B cell (primary cell): Measurements from ENCODE around the gene TPK1. TPM values are rescaled to one million over a fixed set of nuclear protein-coding genes. Genes with fewer than 3 reads are reported as not detected.

Experiments used
- ATAC-seq: fragments of 200-7000 bp; cut with Tn5 transposase; one replicate; pipeline ENCODE4 v1.10.0; 2021; ENCODE audit warnings: low read depth, mild to moderate bottlenecking, moderate number of reproducible peaks, moderate library complexity
- CTCF ChIA-PET: fragments of 350-600 bp; sonication (Branson Sonifier 250); formaldehyde crosslinking; loops from one replicate; lab custom pipeline; 2021; ENCODE audit warnings: antibody characterized with exemption, inconsistent platforms; lab: Charles Lee
- POLR2A ChIA-PET: fragments of 350-600 bp; sonication (Branson Sonifier 250); formaldehyde crosslinking; loops from one replicate; lab custom pipeline; 2021; ENCODE audit warnings: antibody characterized with exemption; lab: Charles Lee
- DNase-seq: peaks from one replicate; pipeline ENCODE4 v3.0.0; 2013
- H2AFZ ChIP-seq: 2 replicates; pipeline ENCODE4 v1.6.1; 2012; ENCODE audit warnings: mild to moderate bottlenecking, low read depth, low read length; ENCODE audit not compliant: insufficient read depth, poor library complexity, severe bottlenecking
- H3K27ac ChIP-seq, 2 donors: 1 replicate in 1 of 2; 2 replicates in 1 of 2; pipeline ENCODE4 v1.5.1; 2012 to 2013; ENCODE audit warnings: low read length in 2 of 2, mild to moderate bottlenecking in 2 of 2, moderate library complexity in 1 of 2
- H3K27me3 ChIP-seq, 4 experiments: fragments of 200-600 bp in 1 of 4; sonication (generic) in 1 of 4; replicated peaks in 1 of 4; 1 replicate in 2 of 4; 2 replicates in 2 of 4; pipeline versions ENCODE4 v1.6.1 to v1.7.0; 2013 to 2016; ENCODE audit warnings: low read length in 3 of 4, mild to moderate bottlenecking in 2 of 4, mixed read lengths in 1 of 4, moderate library complexity in 1 of 4; ENCODE audit not compliant: insufficient read depth in 4 of 4, control insufficient read depth in 3 of 4; ENCODE audit errors: control extremely low read depth in 1 of 4
- H3K36me3 ChIP-seq, 2 experiments: replicated peaks in 1 of 2; 1 replicate in 1 of 2; 2 replicates in 1 of 2; pipeline versions ENCODE4 v1.6.1 to v1.7.1; 2013; ENCODE audit warnings: low read length in 1 of 2; ENCODE audit not compliant: insufficient read depth in 2 of 2, control insufficient read depth in 1 of 2; ENCODE audit errors: control extremely low read depth in 1 of 2, extremely low read depth in 1 of 2
- H3K4me1 ChIP-seq, 2 donors: fragments of 200-600 bp in 1 of 2; sonication (generic) in 1 of 2; 1 replicate in 1 of 2; 2 replicates in 1 of 2; pipeline versions ENCODE4 v1.5.1 to v1.6.1; 2013 to 2017; ENCODE audit warnings: low read length in 2 of 2; ENCODE audit not compliant: control insufficient read depth in 2 of 2, insufficient read depth in 2 of 2
- H3K4me2 ChIP-seq: replicated peaks from 2 replicates; pipeline ENCODE3; 2012; ENCODE audit warnings: mild to moderate bottlenecking, low read depth, low read length; ENCODE audit not compliant: poor library complexity, severe bottlenecking
- H3K4me3 ChIP-seq, 5 experiments: fragments of 200-600 bp in 1 of 5; sonication (generic) in 1 of 5; 1 replicate in 3 of 5; 2 replicates in 2 of 5; pipeline versions ENCODE4 v1.5.1 to v1.7.0; 2011 to 2016; ENCODE audit warnings: low read length in 4 of 5, mild to moderate bottlenecking in 4 of 5, low read depth in 2 of 5, control low read depth in 1 of 5, moderate library complexity in 1 of 5; ENCODE audit not compliant: insufficient read depth in 1 of 5; ENCODE audit errors: control extremely low read depth in 1 of 5, extremely low read depth in 1 of 5
- H3K79me2 ChIP-seq: fragments of 200-600 bp; sonication (generic); one replicate; pipeline ENCODE4 v1.6.0; 2016; ENCODE audit warnings: low read length; ENCODE audit not compliant: control insufficient read depth, insufficient read depth
- H3K9ac ChIP-seq: fragments of 200-600 bp; sonication (generic); 2 replicates; pipeline ENCODE4 v1.6.1; 2017; ENCODE audit warnings: mild to moderate bottlenecking, low read length, moderate library complexity
- H3K9me3 ChIP-seq, 3 donors: one replicate each; pipeline versions ENCODE4 v1.6.1 to v1.7.1; 2013; ENCODE audit warnings: low read length in 2 of 3; ENCODE audit not compliant: control insufficient read depth in 2 of 3, insufficient read depth in 1 of 3; ENCODE audit errors: control extremely low read depth in 1 of 3
- H4K20me1 ChIP-seq: 2 replicates; pipeline ENCODE4 v1.6.0; 2012; ENCODE audit warnings: mild to moderate bottlenecking, low read length; ENCODE audit not compliant: insufficient read depth, control insufficient read depth, poor library complexity, severe bottlenecking
- H3K27ac Mint-ChIP-seq: one replicate; pipeline ENCODE4 v1.8.0; 2021; ENCODE audit warnings: mixed read lengths
- H3K27me3 Mint-ChIP-seq: one replicate; pipeline ENCODE4 v1.8.0; 2021; ENCODE audit warnings: mixed read lengths
- H3K4me1 Mint-ChIP-seq: one replicate; pipeline ENCODE4 v1.8.0; 2021; ENCODE audit warnings: mixed read lengths
- H3K4me3 Mint-ChIP-seq: one replicate; pipeline ENCODE4 v1.8.0; 2021; ENCODE audit warnings: mixed read lengths
- H3K9me3 Mint-ChIP-seq: one replicate; pipeline ENCODE4 v1.8.0; 2022; ENCODE audit warnings: mixed read lengths; ENCODE audit not compliant: insufficient read depth
- EZH2 ChIP-seq: IDR thresholded peaks from 2 replicates; pipeline ENCODE4 v1.6.1; 2012; ENCODE audit warnings: borderline replicate concordance, low read depth, mild to moderate bottlenecking, moderate library complexity, low read length; ENCODE audit not compliant: insufficient read depth, poor library complexity, severe bottlenecking
- whole genome bisulfite sequencing: methylation state at CpG from one replicate; pipeline ENCODE4 v1.1.5; 2013; ENCODE audit warnings: missing lambda C conversion rate; ENCODE audit not compliant: insufficient coverage; 5-methylcytosine and 5-hydroxymethylcytosine counted together
- intact Hi-C: fragments of 100-400 bp; cut with micrococcal nuclease; formaldehyde crosslinking; loops from one replicate; pipeline ENCODE4 v1.10.0; 2022
- polyA plus RNA-seq: library from polyadenylated mRNA; depleted of rRNA; stranded (reverse); fragments of >200 nt; gene quantifications from 2 replicates; pipeline ENCODE4 v1.2.3, GENCODE V29; 2012
- total RNA-seq, 2 donors: library from RNA; stranded (reverse); fragments of 120-200 nt in 1 of 2; gene quantifications; 1 replicate in 1 of 2; 2 replicates in 1 of 2; pipeline versions ENCODE4 v1.2.3 to v1.2.4, GENCODE V29; 2013 to 2022
- TF ChIP-seq, protein P1 (sequence below): fragments of 200-600 bp; IDR thresholded peaks from one replicate; pipeline ENCODE4 v1.8.0; 2022; ENCODE audit warnings: antibody characterized with exemption, mild to moderate bottlenecking

Gene TPK1
- total and polyA plus RNA-seq, 2 donors (not counting 1 experiment from before 2014, with no cell fraction given): 13.7 to 26.4 TPM

DNA sequence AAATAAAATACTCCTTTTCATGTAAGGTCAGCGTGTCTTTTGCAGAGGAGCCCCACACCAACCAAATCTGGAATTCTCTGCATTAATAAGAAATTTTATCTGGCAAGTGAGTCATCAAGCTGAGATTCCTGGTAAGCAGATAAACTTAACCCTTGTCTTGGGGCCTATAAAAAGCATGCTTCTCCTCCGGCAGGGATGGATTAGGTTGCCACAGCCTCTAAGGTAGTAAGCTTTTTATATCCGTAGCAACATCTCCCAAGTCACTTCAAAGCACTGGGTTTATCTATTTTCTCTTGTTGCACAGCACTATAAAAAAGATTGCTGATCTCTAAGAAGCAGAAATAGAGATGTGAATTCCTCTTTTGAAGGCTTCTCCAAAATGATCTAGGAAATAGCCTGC lies 229.6 kb downstream of the TPK1 start:
- no peak for DNase-seq
- Histone ChIP-seq H3K4me2 (no peak overlapping the region), H3K9ac (no peak overlapping the region), H4K20me1 (no peaks in the 10 kb centered on the region), H2AFZ (no peak overlapping the region), H3K9me3 (no peaks in the 10 kb centered on the region), H3K27me3 (no peaks in the 10 kb centered on the region), H3K4me3 (no peak overlapping the region), H3K27ac (no peak overlapping the region), H3K4me1 (no peaks in the 10 kb centered on the region), H3K36me3 (no peaks in the 10 kb centered on the region), H3K79me2 (no peaks in the 10 kb centered on the region)
- Mint-ChIP-seq H3K9me3 (no peaks in the 10 kb centered on the region), H3K27me3 (no peaks in the 10 kb centered on the region), H3K4me3 (no peak overlapping the region), H3K4me1 (no peaks in the 10 kb centered on the region), H3K27ac (no peak overlapping the region)
- no peak for ATAC-seq
- ChIA-PET POLR2A (no interaction called here), CTCF (no interaction called here)
- intact Hi-C loops: no loop called here
- TF ChIP-seq, protein P1, sequence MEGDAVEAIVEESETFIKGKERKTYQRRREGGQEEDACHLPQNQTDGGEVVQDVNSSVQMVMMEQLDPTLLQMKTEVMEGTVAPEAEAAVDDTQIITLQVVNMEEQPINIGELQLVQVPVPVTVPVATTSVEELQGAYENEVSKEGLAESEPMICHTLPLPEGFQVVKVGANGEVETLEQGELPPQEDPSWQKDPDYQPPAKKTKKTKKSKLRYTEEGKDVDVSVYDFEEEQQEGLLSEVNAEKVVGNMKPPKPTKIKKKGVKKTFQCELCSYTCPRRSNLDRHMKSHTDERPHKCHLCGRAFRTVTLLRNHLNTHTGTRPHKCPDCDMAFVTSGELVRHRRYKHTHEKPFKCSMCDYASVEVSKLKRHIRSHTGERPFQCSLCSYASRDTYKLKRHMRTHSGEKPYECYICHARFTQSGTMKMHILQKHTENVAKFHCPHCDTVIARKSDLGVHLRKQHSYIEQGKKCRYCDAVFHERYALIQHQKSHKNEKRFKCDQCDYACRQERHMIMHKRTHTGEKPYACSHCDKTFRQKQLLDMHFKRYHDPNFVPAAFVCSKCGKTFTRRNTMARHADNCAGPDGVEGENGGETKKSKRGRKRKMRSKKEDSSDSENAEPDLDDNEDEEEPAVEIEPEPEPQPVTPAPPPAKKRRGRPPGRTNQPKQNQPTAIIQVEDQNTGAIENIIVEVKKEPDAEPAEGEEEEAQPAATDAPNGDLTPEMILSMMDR: no peak
- no peak for TF ChIP-seq EZH2
- WGBS: no CpG with 5 or more reads among the region's 3 CpGs

DNA sequence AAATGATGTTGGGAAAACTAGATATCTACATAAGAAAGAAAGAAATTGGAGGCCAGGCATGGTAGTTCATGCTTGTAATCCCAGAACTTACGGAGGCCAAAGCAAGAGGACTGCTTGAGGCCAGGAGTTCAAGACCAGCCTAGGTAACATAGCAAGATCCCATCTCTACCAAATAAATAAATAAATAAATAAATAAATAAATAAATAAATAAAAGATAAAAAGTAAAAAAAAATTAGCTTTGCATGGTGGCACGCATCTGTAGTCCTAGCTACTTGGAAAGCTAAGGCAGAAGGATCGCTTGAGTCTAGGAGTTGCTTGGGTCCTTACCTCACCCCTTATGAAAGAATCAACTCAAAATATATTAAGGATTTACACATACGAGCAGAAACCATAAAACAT lies 238.9 kb downstream of the TPK1 start:
- no peak overlapping the region for H3K9ac ChIP-seq
- H4K20me1 ChIP-seq: no peaks in the 10 kb centered on the region
- peaks cover 22% of the 10 kb centered on the region for H3K9me3 Mint-ChIP-seq
- no peaks in the 10 kb centered on the region for H3K36me3 ChIP-seq
- no peaks in the 10 kb centered on the region for H3K4me1 Mint-ChIP-seq
- TF ChIP-seq, protein P1: no peak
- TF ChIP-seq EZH2: no peak
- no CpG with 5 or more reads among the region's 4 CpGs for WGBS
- intact Hi-C loops: no loop called here
- ATAC-seq (no peak), DNase-seq (no peak)
- ChIA-PET POLR2A (no interaction called here), CTCF (no interaction called here)
- no peaks in the 10 kb centered on the region for H3K79me2 ChIP-seq
- H3K4me1 ChIP-seq: no peaks in the 10 kb centered on the region
- no peak overlapping the region for H3K4me2 ChIP-seq
- H3K4me3 Mint-ChIP-seq: no peak overlapping the region
- no peak overlapping the region for H3K27ac Mint-ChIP-seq
- no peak overlapping the region for H2AFZ ChIP-seq
- no peak overlapping the region for H3K4me3 ChIP-seq
- H3K9me3 ChIP-seq: peaks cover 0 to 21% (median 4%) of the 10 kb centered on the region in 3 donors
- H3K27me3 ChIP-seq: no peaks in the 10 kb centered on the region
- H3K27ac ChIP-seq: no peak overlapping the region
- no peaks in the 10 kb centered on the region for H3K27me3 Mint-ChIP-seq
